Middle frontal gyrus (tissue), 1 donor: ENCODE measurements around the gene ITGB5.

Source experiments
- DNase-seq: peaks from one replicate; pipeline ENCODE4 v3.0.0-alpha.2; 2015; ENCODE audit warnings: low spot score; ENCODE audit errors: extremely low spot score

The ITGB5 gene

DNA sequence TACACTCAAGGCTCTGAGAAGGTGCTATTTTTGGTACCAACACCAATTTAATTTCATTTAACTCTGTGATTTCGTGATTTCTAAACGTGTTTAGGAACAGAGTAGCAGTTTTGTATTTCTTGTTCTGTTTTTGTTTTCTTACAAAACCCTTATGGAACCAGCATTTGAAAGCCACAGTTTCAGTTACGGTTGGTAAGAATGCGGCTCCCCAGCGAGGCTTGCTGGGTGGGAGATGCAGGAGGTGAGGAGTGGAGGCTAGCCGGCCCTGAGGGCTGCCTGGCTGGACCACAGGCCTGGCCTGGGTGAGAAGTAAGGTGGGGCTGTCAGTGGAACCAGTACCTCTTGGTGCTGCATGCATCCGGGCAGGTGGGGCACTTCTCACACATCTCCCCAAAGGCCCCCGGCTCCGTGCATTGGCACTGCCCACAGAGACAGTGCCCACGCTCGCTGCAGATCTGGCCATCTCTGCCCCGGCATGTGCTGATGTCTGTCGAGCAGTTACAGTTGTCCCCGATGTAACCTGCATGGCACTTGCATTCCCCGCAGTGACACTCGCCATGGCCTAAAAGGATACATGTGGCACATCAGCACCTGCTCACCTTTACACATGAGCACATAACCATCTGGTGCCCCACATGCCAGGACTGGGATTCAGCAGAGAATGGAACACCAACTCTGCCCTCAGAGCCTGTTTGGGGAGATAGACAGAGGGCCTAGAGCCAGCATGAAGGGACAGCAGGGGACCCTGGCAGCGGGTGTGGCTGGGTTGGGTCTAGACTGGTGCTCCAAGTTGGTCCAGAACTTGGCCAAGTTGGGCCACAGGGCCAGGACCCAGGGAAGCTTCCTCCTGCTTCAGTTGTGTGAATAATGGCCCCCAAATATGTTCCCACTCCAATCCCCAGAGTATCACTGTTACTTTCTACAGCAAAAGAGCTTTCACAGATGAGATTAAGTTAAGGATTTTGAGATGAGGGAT, 113.5 kb downstream of the ITGB5 start:
- no peak for DNase-seq

- DNase-seq, result no peak
Measured at GRCh38 chr3:124772081-124772831, 114.9 kb downstream of the ITGB5 start.

DNA sequence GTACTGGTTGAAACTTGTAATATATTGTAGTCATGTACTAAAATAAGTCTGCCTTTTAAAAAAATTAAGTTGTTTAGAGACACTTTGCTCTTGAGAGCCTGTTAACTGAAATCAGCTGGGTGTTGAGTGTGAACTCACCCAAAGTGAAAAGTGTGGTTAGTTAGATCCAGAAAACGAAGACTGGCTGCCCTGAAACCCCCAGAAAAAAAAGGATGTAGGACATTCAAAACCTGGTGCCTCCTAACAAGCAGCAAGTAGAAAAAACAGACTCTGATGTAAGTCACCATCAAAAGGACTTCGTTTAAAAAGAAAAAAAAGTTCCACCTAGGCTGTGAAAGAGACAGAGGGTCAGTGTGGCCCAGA, 116.1 kb downstream of the ITGB5 start:
- no peak for DNase-seq

DNA sequence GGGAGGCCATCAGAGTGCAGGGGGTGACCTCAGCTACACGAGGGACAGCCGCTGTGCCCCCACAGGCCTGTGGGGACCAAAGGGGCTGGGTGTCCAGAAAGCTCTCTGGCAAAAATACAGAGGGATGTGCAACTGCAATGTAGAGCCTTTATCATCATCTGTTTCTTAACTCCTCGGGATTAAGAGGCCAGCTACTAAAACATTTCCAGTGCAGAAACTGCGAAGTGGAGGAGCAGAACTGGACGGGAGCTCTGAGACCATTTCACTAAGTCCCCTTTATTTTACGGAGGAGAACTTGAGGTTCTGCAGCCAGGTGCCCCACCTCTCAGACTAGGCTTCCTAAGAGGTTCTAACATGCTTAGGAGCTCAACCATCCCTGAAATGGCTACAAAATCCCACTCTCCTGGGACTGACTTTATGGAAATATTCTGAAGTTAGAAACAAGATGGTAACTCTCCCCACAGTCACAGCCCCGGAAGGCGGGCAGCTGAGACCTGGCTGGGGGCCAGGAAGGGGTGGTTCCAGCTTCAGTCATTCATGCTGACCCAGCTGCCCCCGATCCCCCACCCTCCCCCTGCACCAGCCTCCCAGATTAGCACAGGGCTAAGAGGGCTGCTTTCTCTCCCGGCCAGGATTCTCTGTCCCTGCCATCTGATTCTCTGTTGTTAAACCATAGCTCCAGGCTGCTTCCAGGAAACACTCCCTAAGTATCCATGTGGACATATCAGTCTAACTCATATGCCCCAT, 116.7 kb downstream of the ITGB5 start:
- no peak for DNase-seq

DNA sequence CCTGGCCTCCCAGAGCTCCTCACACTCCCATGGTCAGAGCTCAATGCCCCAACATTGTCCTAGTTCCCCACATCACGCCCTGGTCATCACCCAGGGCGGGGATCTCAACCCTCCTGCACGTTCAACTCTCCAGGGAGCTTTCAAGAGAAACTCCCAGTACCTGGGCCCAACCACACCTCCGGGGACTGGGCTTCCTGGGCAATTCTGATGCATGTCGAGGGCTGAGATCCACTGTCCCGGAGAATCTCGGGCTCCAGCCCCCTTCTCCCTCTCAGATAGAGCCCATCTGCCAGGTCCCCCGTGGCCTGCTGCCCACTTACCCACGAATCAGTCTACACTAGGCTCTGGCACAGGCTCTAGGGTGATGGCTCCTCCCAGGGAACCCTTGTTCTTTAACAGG, 117.7 kb downstream of the ITGB5 start:
- DNase-seq, result no peak

- DNase-seq, result no peak
Measured at GRCh38 chr3:124768812-124769211, 118.4 kb downstream of the ITGB5 start.

DNA sequence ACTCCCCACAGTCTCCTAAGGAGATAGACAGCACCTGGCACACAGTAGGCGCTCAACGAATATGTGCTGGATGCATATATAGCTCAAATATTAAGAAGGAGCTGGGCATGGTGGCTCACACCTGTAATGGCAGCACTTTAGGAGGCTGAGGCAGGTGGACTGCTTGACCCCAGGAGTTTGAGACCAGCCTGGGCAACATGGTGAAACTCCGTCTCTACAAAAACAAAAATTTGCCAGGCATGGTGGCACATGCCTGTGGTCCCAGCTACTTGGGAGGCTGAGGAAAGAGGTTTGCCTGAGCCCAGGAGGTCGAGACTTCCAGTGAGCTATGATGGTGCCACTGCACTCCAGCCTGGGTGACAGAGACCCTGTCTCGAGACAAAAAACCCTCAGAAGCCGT, 119.5 kb downstream of the ITGB5 start:
- no peak for DNase-seq

DNA sequence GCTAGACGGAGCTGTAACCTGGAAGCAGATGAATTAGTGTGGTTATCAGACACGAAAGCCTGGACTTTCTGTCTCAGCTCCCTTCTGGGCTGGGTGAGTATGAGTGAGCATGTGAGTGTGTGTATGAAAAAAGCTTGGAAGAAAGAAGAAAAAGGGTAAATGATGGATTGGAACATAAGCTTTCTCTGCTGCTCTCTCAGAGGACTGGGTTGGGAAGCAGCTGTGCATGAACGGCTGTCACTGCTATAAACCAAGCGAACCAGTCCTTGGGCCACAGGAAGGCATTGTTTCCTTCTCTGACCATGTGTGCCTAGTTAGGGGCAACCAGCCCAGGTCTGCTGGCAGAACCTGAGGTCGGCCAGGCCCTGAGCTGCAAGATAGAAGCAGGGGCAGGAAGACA, 119.9 kb downstream of the ITGB5 start:
- no peak for DNase-seq

GRCh38 chr3:124766113-124767095, 120.8 kb downstream of the ITGB5 start:
- DNase-seq, result no peak

GRCh38 chr3:124765197-124765840, 121.8 kb downstream of the ITGB5 start:
- DNase-seq, result no peak

GRCh38 chr3:124764746-124765145, 122.4 kb downstream of the ITGB5 start:
- no peak for DNase-seq

- DNase-seq, result no peak
Measured at GRCh38 chr3:124763644-124764358, 123.4 kb downstream of the ITGB5 start.

DNA sequence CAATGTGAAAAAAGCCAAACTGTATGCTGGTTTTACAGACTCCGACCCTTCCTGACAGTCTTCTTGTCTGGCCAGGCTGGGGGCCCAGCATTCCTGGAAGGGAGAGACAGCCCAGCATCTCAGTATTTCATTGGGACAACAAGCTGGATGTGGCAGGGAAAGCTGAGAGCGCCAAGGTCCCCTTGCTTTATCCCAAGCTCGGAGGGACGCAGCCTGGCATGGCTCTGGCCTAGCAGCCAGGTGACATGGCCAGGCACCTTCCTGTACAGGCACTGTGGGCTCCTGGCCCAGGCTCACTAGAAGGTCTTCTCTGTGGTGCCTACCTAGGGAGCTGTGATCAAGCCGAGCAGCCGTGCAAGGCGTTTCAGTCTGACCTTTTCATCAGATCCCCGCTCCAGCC, 124.0 kb downstream of the ITGB5 start:
- DNase-seq, result no peak

DNA sequence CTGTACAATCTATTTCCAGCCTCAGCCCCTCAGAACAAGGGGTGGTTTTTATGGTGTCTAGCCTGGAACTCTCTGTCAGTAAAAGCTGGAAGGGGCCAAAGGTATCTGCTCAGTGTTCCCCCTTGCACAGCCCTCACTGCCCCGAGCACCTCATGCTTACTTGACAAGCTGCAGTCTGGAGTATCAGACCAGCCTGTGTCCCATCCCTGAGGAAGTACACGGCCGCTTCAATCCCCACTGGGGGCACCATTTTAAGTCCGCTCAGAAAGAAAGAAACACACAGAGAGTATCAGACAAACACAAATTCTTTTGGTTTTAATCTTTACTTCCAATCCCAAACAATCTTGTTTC, 124.5 kb downstream of the ITGB5 start:
- DNase-seq, result no peak

GRCh38 chr3:124761935-124762660, 125.1 kb downstream of the ITGB5 start:
- DNase-seq, result no peak

- peak; percentile 87 for DNase-seq
Measured at GRCh38 chr3:124761250-124761796, 125.8 kb downstream of the ITGB5 start.

DNA sequence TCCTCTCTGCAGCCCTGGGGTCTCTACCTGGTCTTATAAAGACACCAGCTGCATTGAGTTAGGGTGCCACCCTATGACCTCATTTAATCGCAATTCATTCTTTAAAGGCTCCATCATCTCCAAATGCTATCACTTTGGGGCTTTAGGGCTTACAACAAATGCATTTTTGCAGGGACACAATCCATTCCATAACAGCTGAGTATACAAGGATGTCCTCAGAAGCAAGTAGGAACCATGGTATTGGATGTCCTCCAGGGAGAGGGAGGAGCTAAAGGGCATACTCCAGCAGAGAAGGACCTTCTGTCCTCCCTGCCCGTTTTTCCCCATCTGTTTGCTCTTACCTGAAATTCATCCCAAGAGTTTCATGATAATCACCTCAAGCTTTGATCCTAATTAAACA, 126.6 kb downstream of the ITGB5 start:
- DNase-seq, result no peak

- DNase-seq, result no peak
Measured at GRCh38 chr3:124759666-124760401, 127.3 kb downstream of the ITGB5 start.
